K562 (cell line): Measurements from ENCODE around the gene NAALAD2. TPM values are rescaled to one million over a fixed set of nuclear protein-coding genes. Genes with fewer than 3 reads are reported as not detected.
A peak's percentile ranks its signal among the peaks of the same experiment; 100 is the strongest.

Source experiments
- ATAC-seq: fragments of 200-7000 bp; cut with Tn5 transposase; 3 replicates; pipeline ENCODE4 v1.9.1; 2020; ENCODE audit warnings: moderate library complexity
- BruUV-seq: library from RNA; stranded (reverse); fragments of 400-500 nt; replicated peaks from 2 replicates; lab custom pipeline; 2021; lab: Mats Ljungman, UMichigan
- CTCF ChIA-PET: fragments of 300-600 bp; formaldehyde crosslinking; extraction: SDS; loops from one replicate; lab custom pipeline; 2021; ENCODE audit warnings: low intra/inter-chr PET ratio; lab: Yijun Ruan, JAX
- POLR2A ChIA-PET: fragments of 300-600, 350-650 bp; sonication (Branson Sonifier 250); formaldehyde crosslinking; extraction: SDS; loops from one replicate; lab custom pipeline; 2021; ENCODE audit warnings: antibody characterized with exemption, inconsistent platforms; lab: Yijun Ruan, JAX
- DNase-seq, 4 experiments: peaks; one replicate each; pipeline versions ENCODE4 v3.0.0 to v3.0.0-alpha.2; 2011 to 2018; ENCODE audit warnings: low spot score in 3 of 4, mixed read lengths in 3 of 4; ENCODE audit errors: extremely low read depth in 1 of 4
- FAIRE-seq: peaks from 2 replicates; lab custom pipeline; 2011; peaks lifted over from hg19 to GRCh38; lab: Jason Lieb, UNC
- H2AFZ ChIP-seq: 2 replicates; pipeline ENCODE4 v1.6.0; 2011; ENCODE audit warnings: low read depth, low read length, control low read depth, inconsistent platforms
- H3K27ac ChIP-seq: fragments of 200-600 bp; 3 replicates; pipeline ENCODE4 v1.8.0; 2011; ENCODE audit warnings: low read depth, mild to moderate bottlenecking, control low read depth, inconsistent platforms, low read length, moderate library complexity, mixed read lengths; ENCODE audit errors: extremely low read depth
- H3K27me3 ChIP-seq, 2 experiments: fragments of 300-600 bp in 1 of 2; 2 replicates in 1 of 2; 3 replicates in 1 of 2; pipeline versions ENCODE4 v1.6.0 to v1.8.0; 2011; ENCODE audit warnings: inconsistent platforms in 2 of 2, low read length in 2 of 2, mild to moderate bottlenecking in 1 of 2, mixed read lengths in 1 of 2, moderate library complexity in 1 of 2; ENCODE audit not compliant: control insufficient read depth in 2 of 2, insufficient read depth in 2 of 2
- H3K36me3 ChIP-seq: fragments of 300-600 bp; 3 replicates; pipeline ENCODE4 v1.8.0; 2011; ENCODE audit warnings: mild to moderate bottlenecking, low read length, inconsistent platforms; ENCODE audit not compliant: control insufficient read depth, insufficient read depth
- H3K4me1 ChIP-seq, 2 experiments: fragments of 200-600 bp in 1 of 2; replicated peaks in 1 of 2; 2 replicates in 1 of 2; 3 replicates in 1 of 2; pipeline versions ENCODE4 v1.5.1 to v1.8.0; 2011; ENCODE audit warnings: inconsistent platforms in 2 of 2, low read length in 2 of 2, mild to moderate bottlenecking in 1 of 2, mixed read lengths in 1 of 2, moderate library complexity in 1 of 2; ENCODE audit not compliant: control insufficient read depth in 2 of 2, insufficient read depth in 2 of 2
- H3K4me2 ChIP-seq: 2 replicates; pipeline ENCODE4 v1.6.1; 2011; ENCODE audit warnings: low read length, control low read depth, inconsistent platforms, mixed read lengths; ENCODE audit not compliant: insufficient read depth
- H3K4me3 ChIP-seq: fragments of 200-600 bp; sonication (generic), shearing (Covaris generic); 2 replicates; pipeline ENCODE4 v1.5.1; 2016; ENCODE audit warnings: control low read depth, inconsistent platforms
- H3K79me2 ChIP-seq: fragments of 200-600 bp; 3 replicates; pipeline ENCODE4 v1.8.0; 2011; ENCODE audit warnings: low read length, inconsistent platforms; ENCODE audit not compliant: control insufficient read depth, insufficient read depth
- H3K9ac ChIP-seq, 2 experiments: 2 replicates each; pipeline versions ENCODE4 v1.6.0 to v1.6.1; 2011; ENCODE audit warnings: low read depth in 2 of 2, low read length in 2 of 2, control low read depth in 1 of 2, inconsistent platforms in 1 of 2, mild to moderate bottlenecking in 1 of 2, mixed read lengths in 1 of 2; ENCODE audit not compliant: insufficient read depth in 1 of 2
- H3K9me1 ChIP-seq: one replicate; pipeline ENCODE4 v1.6.0; 2011; ENCODE audit warnings: inconsistent platforms, mild to moderate bottlenecking, low read length, moderate library complexity; ENCODE audit not compliant: control insufficient read depth, insufficient read depth
- H3K9me3 ChIP-seq: replicated peaks from 2 replicates; pipeline ENCODE4 v1.5.1; 2011; ENCODE audit warnings: low read depth, low read length, inconsistent platforms; ENCODE audit not compliant: control insufficient read depth, insufficient read depth
- H4K20me1 ChIP-seq: replicated peaks from 2 replicates; pipeline ENCODE4 v1.6.1; 2011; ENCODE audit warnings: low read length, inconsistent platforms, mixed read lengths; ENCODE audit not compliant: control insufficient read depth, insufficient read depth
- CEBPB ChIP-seq: fragments of 450-650 bp; IDR thresholded peaks from 2 replicates; pipeline ENCODE4 v1.6.1; 2016; ENCODE audit warnings: missing genetic modification characterization, missing compliant biosample characterization
- CHD1 ChIP-seq: fragments of 200-600 bp; sonication (generic); IDR thresholded peaks from one replicate; pipeline ENCODE4 v1.6.1; 2012; ENCODE audit warnings: mild to moderate bottlenecking, moderate library complexity, low read length, inconsistent platforms
- CSDE1 ChIP-seq, 2 experiments: fragments of 450-650 bp; IDR thresholded peaks; 2 replicates each; pipeline ENCODE4 v1.6.1; 2016; ENCODE audit warnings: mild to moderate bottlenecking in 1 of 2
- EP300 ChIP-seq: IDR thresholded peaks from 2 replicates; pipeline ENCODE4 v1.6.1; 2012; ENCODE audit warnings: low read length, improper control_type of control experiment
- MYC ChIP-seq, 2 experiments: fragments of 250-450 bp in 1 of 2; sonication (Bioruptor Pico) in 1 of 2; IDR thresholded peaks; 2 replicates each; pipeline versions ENCODE4 v1.5.1 to v1.6.1; 2012 to 2021; ENCODE audit warnings: low read depth in 2 of 2, borderline replicate concordance in 1 of 2, improper control_type of control experiment in 1 of 2, low read length in 1 of 2, mild to moderate bottlenecking in 1 of 2, moderate library complexity in 1 of 2
- NBN ChIP-seq: fragments of 450-650 bp; IDR thresholded peaks from 2 replicates; pipeline ENCODE4 v1.6.1; 2016; ENCODE audit warnings: low read depth, mild to moderate bottlenecking
- NCOA1 ChIP-seq: fragments of 450-650 bp; IDR thresholded peaks from 2 replicates; pipeline ENCODE4 v1.6.1; 2016; ENCODE audit warnings: low read depth
- RB1 ChIP-seq: fragments of 450-650 bp; IDR thresholded peaks from 2 replicates; pipeline ENCODE4 v1.6.1; 2017; ENCODE audit warnings: low read depth, mild to moderate bottlenecking
- SMARCA4 ChIP-seq: fragments of 450-650 bp; IDR thresholded peaks from 2 replicates; pipeline ENCODE4 v1.6.1; 2016
- SMARCE1 ChIP-seq: fragments of 450-650 bp; IDR thresholded peaks from 2 replicates; pipeline ENCODE4 v1.7.1; 2016; ENCODE audit warnings: mild to moderate bottlenecking
- SP1 ChIP-seq: sonication (generic); formaldehyde crosslinking; IDR thresholded peaks from 2 replicates; pipeline ENCODE4 v1.8.1; 2022; ENCODE audit warnings: mild to moderate bottlenecking, missing genetic modification reagents
- ZNF143 ChIP-seq: sonication (generic); formaldehyde crosslinking; IDR thresholded peaks from 2 replicates; pipeline ENCODE4 v1.9.0; 2022; ENCODE audit warnings: mild to moderate bottlenecking, missing genetic modification reagents
- ZNF785 ChIP-seq: fragments of 250-450 bp; sonication (Bioruptor Pico); IDR thresholded peaks from 2 replicates; pipeline ENCODE4 v1.4.0; 2020; ENCODE audit warnings: mild to moderate bottlenecking
- WGBS: fragments of 100-300 bp; shearing (Covaris generic); methylation state at CpG from one replicate; pipeline ENCODE4 v1.1.6; 2016; ENCODE audit warnings: low coverage, mixed read lengths; ENCODE audit not compliant: insufficient coverage; ENCODE audit errors: missing lambda C conversion rate; 5-methylcytosine and 5-hydroxymethylcytosine counted together
- in situ Hi-C: fragments of 300-500 bp; cut with MboI; formaldehyde crosslinking; loops from 4 replicates; pipeline ENCODE4 v1.15.0; 2018; ENCODE audit warnings: inconsistent platforms, mixed read lengths
- intact Hi-C: fragments of 100-400 bp; cut with micrococcal nuclease; formaldehyde crosslinking; loops from 2 replicates; pipeline ENCODE4 v1.14.2; 2022
- polyA plus RNA-seq, 8 experiments: library from polyadenylated mRNA; depleted of rRNA in 4 of 8; stranded (reverse) in 5 of 8; unstranded in 3 of 8; fragments of >200 nt; fragmentation: Nextera tagmentation in 2 of 8; fragmentation: Illumina TruSeq in 1 of 8; extraction: Ambion mirVana in 2 of 8; extraction: Trizol in 1 of 8; gene quantifications; 2 replicates each; pipeline versions ENCODE4 v1.2.1 to v1.2.3, GENCODE V29; 2011 to 2014; ENCODE audit warnings: inconsistent platforms in 1 of 8, missing spikeins in 1 of 8
- total RNA-seq, 7 experiments: library from RNA; depleted of rRNA in 6 of 7; stranded (reverse); fragments of >200 nt in 6 of 7; fragmentation: Illumina TruSeq in 2 of 7; extraction: Trizol in 2 of 7; gene quantifications; 2 replicates each; pipeline versions ENCODE4 v1.2.1 to v1.2.3, GENCODE V29; 2011 to 2021; ENCODE audit warnings: low replicate concordance in 1 of 7
- TF ChIP-seq, protein P1 (sequence below): fragments of 450-650 bp; formaldehyde crosslinking; IDR thresholded peaks from 2 replicates; pipeline ENCODE4 v1.4.0; 2022; ENCODE audit warnings: missing genetic modification characterization
- TF ChIP-seq, protein P2 (sequence below), 2 experiments: fragments of 200-800 bp in 1 of 2; sonication (Bioruptor generic) in 1 of 2; sonication (generic) in 1 of 2; formaldehyde crosslinking in 1 of 2; IDR thresholded peaks in 1 of 2; conservative IDR thresholded peaks in 1 of 2; 2 replicates each; pipeline versions ENCODE4 v1.5.0 to v1.6.1; 2016 to 2020; ENCODE audit warnings: missing compliant biosample characterization in 1 of 2, missing genetic modification characterization in 1 of 2, missing genetic modification reagents in 1 of 2
- TF ChIP-seq, protein P3 (sequence below): sonication (generic); formaldehyde crosslinking; IDR thresholded peaks from 2 replicates; pipeline ENCODE4 v1.9.0; 2022; ENCODE audit warnings: mild to moderate bottlenecking, missing genetic modification reagents
- TF ChIP-seq, protein P4 (sequence below): fragments of 250-450 bp; sonication (Bioruptor Pico); IDR thresholded peaks from 2 replicates; pipeline ENCODE4 v1.5.1; 2021; ENCODE audit warnings: mild to moderate bottlenecking

The NAALAD2 gene
- total and polyA plus RNA-seq, 9 of the 15 experiments (the other 6 are each of a cell fraction or from before 2014, with no cell fraction given) = 0.05 to 0.24 (median 0.12) TPM

DNA sequence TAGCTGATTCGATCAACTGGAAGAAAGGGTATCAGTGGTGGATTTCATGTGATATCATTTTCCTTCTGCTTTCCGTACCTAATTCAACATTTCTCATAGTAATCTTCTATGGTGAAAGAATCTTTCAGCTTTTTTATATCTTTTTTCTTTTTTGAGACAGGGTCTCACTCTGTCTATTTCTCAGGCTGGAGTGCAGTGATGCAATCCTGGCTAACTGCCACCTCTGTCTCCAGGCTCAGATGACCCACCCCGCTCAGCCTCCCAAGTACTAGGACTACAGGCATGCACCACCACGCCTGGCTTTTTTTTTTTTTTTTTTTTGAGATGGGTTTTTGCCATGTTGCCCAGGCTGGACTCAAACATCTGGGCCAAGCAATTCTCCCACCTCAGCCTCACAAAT, 107.0 kb downstream of the NAALAD2 start:
- peak overlapping the region; percentile 60; the same call in 1 of the 2 replicates for H3K4me2 ChIP-seq
- peak; percentile 44 for FAIRE-seq
- ChIA-PET POLR2A (no interaction called here), CTCF (no interaction called here)
- H3K79me2 ChIP-seq = no peaks in the 10 kb centered on the region
- no peaks in the 10 kb centered on the region for H3K9me1 ChIP-seq
- H3K9ac ChIP-seq = peak overlapping the region in 1 of 2 experiments; percentile 54; a peak in 1 of 4 replicates
- peak overlapping the region; percentile 66; the same call in 1 of the 2 replicates for H2AFZ ChIP-seq
- H3K27ac ChIP-seq = no peak overlapping the region; the same call in 1 of the 3 replicates
- intact Hi-C loops (loop anchor here (2.0 kb wide), 1 partner anchor 19 kb away; the partner anchor contains the start of gene CHORDC1), in situ Hi-C loops (no loop called here)
- peak overlapping the region; percentile 28; the same call in 1 of the 2 replicates for H3K4me3 ChIP-seq
- BruUV-seq = no TSS peak
- H4K20me1 ChIP-seq = no peaks in the 10 kb centered on the region
- DNase-seq = peak in 2 of 4 experiments; percentile 34 to 80
- ATAC-seq = peak; percentile 91
- H3K9me3 ChIP-seq = no peaks in the 10 kb centered on the region
- H3K27me3 ChIP-seq = no peaks in the 10 kb centered on the region
- peaks cover 8 to 16% of the 10 kb centered on the region in 2 experiments; a peak in 4 of 5 replicates for H3K4me1 ChIP-seq
- 0% methylated on average over 4 of the region's 4 CpGs for WGBS
- H3K36me3 ChIP-seq = no peaks in the 10 kb centered on the region
- TF ChIP-seq, protein P1, sequence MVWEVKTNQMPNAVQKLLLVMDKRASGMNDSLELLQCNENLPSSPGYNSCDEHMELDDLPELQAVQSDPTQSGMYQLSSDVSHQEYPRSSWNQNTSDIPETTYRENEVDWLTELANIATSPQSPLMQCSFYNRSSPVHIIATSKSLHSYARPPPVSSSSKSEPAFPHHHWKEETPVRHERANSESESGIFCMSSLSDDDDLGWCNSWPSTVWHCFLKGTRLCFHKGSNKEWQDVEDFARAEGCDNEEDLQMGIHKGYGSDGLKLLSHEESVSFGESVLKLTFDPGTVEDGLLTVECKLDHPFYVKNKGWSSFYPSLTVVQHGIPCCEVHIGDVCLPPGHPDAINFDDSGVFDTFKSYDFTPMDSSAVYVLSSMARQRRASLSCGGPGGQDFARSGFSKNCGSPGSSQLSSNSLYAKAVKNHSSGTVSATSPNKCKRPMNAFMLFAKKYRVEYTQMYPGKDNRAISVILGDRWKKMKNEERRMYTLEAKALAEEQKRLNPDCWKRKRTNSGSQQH (CRISPR knock-in tag) = no peak
- no peak for TF ChIP-seq SP1 (CRISPR knock-in tag)
- peak; percentile 19; the same call in 1 of the 2 replicates for TF ChIP-seq EP300
- TF ChIP-seq, protein P2, sequence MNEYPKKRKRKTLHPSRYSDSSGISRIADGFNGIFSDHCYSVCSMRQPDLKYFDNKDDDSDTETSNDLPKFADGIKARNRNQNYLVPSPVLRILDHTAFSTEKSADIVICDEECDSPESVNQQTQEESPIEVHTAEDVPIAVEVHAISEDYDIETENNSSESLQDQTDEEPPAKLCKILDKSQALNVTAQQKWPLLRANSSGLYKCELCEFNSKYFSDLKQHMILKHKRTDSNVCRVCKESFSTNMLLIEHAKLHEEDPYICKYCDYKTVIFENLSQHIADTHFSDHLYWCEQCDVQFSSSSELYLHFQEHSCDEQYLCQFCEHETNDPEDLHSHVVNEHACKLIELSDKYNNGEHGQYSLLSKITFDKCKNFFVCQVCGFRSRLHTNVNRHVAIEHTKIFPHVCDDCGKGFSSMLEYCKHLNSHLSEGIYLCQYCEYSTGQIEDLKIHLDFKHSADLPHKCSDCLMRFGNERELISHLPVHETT (CRISPR knock-in tag; conservative IDR thresholded peaks at IDR 0.05 in 1 of 2, IDR thresholded peaks at IDR 0.05 in 1 of 2) = no peak
- TF ChIP-seq, protein P3, sequence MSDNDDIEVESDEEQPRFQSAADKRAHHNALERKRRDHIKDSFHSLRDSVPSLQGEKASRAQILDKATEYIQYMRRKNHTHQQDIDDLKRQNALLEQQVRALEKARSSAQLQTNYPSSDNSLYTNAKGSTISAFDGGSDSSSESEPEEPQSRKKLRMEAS = no peak
- peak; percentile 58 for TF ChIP-seq SMARCA4
- TF ChIP-seq NCOA1 = no peak
- TF ChIP-seq ZNF785 (CRISPR knock-in tag) = no peak
- TF ChIP-seq SMARCE1 = 0 out of 2 replicates have a peak, but pooled peaks have one; percentile 39
- no peak for TF ChIP-seq RB1
- peak; percentile 61; the same call in 1 of the 2 replicates for TF ChIP-seq MYC (IDR thresholded peaks at IDR 0.05; ENCODE audit: low read depth, low read length)
- no peak for TF ChIP-seq MYC (CRISPR knock-in tag; IDR thresholded peaks at IDR 0.05; ENCODE audit: borderline replicate concordance, low read depth)
- TF ChIP-seq NBN = 0 out of 2 replicates have a peak, but pooled peaks have one; percentile 64
- no peak for TF ChIP-seq CHD1
- TF ChIP-seq, protein P4, sequence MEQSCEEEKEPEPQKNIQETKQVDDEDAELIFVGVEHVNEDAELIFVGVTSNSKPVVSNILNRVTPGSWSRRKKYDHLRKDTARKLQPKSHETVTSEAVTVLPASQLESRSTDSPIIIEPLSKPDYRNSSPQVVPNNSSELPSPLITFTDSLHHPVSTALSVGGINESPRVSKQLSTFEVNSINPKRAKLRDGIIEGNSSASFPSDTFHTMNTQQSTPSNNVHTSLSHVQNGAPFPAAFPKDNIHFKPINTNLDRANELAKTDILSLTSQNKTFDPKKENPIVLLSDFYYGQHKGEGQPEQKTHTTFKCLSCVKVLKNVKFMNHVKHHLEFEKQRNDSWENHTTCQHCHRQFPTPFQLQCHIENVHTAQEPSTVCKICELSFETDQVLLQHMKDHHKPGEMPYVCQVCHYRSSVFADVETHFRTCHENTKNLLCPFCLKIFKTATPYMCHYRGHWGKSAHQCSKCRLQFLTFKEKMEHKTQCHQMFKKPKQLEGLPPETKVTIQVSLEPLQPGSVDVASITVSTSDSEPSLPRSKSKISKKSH (CRISPR knock-in tag) = no peak
- peak; percentile 96 for TF ChIP-seq CEBPB (tag)
- no peak for TF ChIP-seq ZNF143 (CRISPR knock-in tag)
- no peak for TF ChIP-seq CSDE1 (IDR thresholded peaks at IDR 0.05)
